K562 (cell line): ENCODE measurements around the gene RUFY2. TPM values are rescaled to one million over a fixed set of nuclear protein-coding genes. Genes with fewer than 3 reads are reported as not detected.

Experiments used
- BRD9 ChIP-seq: fragments of 450-650 bp; IDR thresholded peaks from 2 replicates; pipeline ENCODE4 v1.6.1; 2018; ENCODE audit warnings: low read depth; ENCODE audit not compliant: partially characterized antibody
- CEBPB ChIP-seq: fragments of 450-650 bp; IDR thresholded peaks from 2 replicates; pipeline ENCODE4 v1.6.1; 2016; ENCODE audit warnings: missing genetic modification characterization, missing compliant biosample characterization
- TBL1XR1 ChIP-seq, 2 experiments: IDR thresholded peaks; 2 replicates each; pipeline ENCODE4 v1.6.1; 2012; ENCODE audit warnings: improper control_type of control experiment in 2 of 2, low read length in 2 of 2, mild to moderate bottlenecking in 1 of 2
- ZNF146 ChIP-seq: IDR thresholded peaks from one replicate; pipeline ENCODE4 v1.6.1; 2018; ENCODE audit warnings: missing compliant biosample characterization; ENCODE audit not compliant: unreplicated experiment
- ZNF75A ChIP-seq: fragments of 450-650 bp; formaldehyde crosslinking; IDR thresholded peaks from 2 replicates; pipeline ENCODE4 v1.4.0; 2020; ENCODE audit warnings: mild to moderate bottlenecking
- polyA plus RNA-seq, 8 experiments: library from polyadenylated mRNA; depleted of rRNA in 4 of 8; stranded (reverse) in 5 of 8; unstranded in 3 of 8; fragments of >200 nt; fragmentation: Nextera tagmentation in 2 of 8; fragmentation: Illumina TruSeq in 1 of 8; extraction: Ambion mirVana in 2 of 8; extraction: Trizol in 1 of 8; gene quantifications; 2 replicates each; pipeline versions ENCODE4 v1.2.1 to v1.2.3, GENCODE V29; 2011 to 2014; ENCODE audit warnings: inconsistent platforms in 1 of 8, missing spikeins in 1 of 8
- total RNA-seq, 7 experiments: library from RNA; depleted of rRNA in 6 of 7; stranded (reverse); fragments of >200 nt in 6 of 7; fragmentation: Illumina TruSeq in 2 of 7; extraction: Trizol in 2 of 7; gene quantifications; 2 replicates each; pipeline versions ENCODE4 v1.2.1 to v1.2.3, GENCODE V29; 2011 to 2021; ENCODE audit warnings: low replicate concordance in 1 of 7
- TF ChIP-seq, protein P1 (sequence below), 2 experiments: fragments of 450-650 bp; formaldehyde crosslinking in 1 of 2; IDR thresholded peaks; 2 replicates each; pipeline versions ENCODE4 v1.4.0 to v1.6.1; 2014 to 2020; ENCODE audit warnings: mild to moderate bottlenecking in 2 of 2, borderline replicate concordance in 1 of 2, low read depth in 1 of 2
- TF ChIP-seq, protein P2 (sequence below): fragments of 250-450 bp; sonication (Bioruptor Pico); IDR thresholded peaks from 2 replicates; pipeline ENCODE4 v1.4.0; 2020

RUFY2 gene
- total and polyA plus RNA-seq, 9 of the 15 experiments (the other 6 are each of a cell fraction or from before 2014, with no cell fraction given) = 3.7 to 20.1 (median 12.6) TPM

DNA sequence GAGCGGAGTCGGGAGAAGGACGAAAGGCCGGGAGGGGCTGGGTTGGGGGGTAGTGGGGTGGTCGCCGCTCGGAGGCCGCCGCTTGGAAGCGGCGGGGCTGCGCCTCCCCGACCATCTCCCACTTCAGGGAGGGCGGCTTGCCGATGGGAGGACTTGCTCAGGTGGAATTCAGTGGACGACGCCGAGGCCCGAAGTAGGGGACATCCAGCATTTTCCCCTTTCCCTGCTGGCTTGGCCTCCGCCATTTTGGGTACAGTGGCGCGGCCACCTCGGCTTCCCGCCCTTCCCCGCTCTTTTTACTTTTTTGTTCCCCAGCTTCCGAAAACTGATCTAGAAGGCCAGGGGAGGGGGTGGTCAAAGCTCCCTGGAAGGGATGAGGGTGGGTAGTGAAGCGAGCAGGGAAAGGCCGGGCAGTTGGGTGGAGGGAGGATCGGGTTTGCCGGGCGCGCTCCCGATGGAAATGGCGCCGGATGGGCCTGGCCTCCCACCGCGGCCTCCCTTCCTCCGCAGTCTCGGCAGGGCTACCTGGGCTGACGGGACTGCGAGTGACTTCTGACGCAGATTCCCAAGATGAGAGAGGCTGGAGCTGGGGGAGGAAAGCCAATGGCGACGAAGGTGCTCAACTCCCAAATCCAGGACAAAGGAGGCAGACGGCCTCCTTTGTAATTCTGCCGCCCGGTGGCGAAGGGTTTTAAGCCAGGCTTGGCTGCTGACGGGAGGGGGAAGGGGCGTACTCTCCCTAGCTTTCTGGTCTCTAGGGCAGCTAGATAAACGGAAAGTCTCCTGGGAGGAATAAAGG, 74.6 kb downstream of the RUFY2 start, which contains the start of gene PBLD (continued):
- TF ChIP-seq, protein P1, sequence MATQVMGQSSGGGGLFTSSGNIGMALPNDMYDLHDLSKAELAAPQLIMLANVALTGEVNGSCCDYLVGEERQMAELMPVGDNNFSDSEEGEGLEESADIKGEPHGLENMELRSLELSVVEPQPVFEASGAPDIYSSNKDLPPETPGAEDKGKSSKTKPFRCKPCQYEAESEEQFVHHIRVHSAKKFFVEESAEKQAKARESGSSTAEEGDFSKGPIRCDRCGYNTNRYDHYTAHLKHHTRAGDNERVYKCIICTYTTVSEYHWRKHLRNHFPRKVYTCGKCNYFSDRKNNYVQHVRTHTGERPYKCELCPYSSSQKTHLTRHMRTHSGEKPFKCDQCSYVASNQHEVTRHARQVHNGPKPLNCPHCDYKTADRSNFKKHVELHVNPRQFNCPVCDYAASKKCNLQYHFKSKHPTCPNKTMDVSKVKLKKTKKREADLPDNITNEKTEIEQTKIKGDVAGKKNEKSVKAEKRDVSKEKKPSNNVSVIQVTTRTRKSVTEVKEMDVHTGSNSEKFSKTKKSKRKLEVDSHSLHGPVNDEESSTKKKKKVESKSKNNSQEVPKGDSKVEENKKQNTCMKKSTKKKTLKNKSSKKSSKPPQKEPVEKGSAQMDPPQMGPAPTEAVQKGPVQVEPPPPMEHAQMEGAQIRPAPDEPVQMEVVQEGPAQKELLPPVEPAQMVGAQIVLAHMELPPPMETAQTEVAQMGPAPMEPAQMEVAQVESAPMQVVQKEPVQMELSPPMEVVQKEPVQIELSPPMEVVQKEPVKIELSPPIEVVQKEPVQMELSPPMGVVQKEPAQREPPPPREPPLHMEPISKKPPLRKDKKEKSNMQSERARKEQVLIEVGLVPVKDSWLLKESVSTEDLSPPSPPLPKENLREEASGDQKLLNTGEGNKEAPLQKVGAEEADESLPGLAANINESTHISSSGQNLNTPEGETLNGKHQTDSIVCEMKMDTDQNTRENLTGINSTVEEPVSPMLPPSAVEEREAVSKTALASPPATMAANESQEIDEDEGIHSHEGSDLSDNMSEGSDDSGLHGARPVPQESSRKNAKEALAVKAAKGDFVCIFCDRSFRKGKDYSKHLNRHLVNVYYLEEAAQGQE (IDR thresholded peaks at IDR 0.05; ENCODE audit: borderline replicate concordance) = peak; percentile 33; the same call in 1 of the 2 replicates
- TF ChIP-seq, protein P1 (CRISPR knock-in tag; IDR thresholded peaks at IDR 0.05; ENCODE audit: low read depth) = peak; percentile 77
- TF ChIP-seq BRD9 (peak; percentile 95), ZNF75A (CRISPR knock-in tag) (peak; percentile 34; the same call in 1 of the 2 replicates), TBL1XR1 (IDR thresholded peaks at IDR 0.05; ENCODE audit: low read length in 2 of 2) (peak; percentile 64 to 71; a peak in 2 of 4 replicates), CEBPB (tag) (no peak), ZNF146 (CRISPR knock-in tag) (no peak)
- TF ChIP-seq, protein P2, sequence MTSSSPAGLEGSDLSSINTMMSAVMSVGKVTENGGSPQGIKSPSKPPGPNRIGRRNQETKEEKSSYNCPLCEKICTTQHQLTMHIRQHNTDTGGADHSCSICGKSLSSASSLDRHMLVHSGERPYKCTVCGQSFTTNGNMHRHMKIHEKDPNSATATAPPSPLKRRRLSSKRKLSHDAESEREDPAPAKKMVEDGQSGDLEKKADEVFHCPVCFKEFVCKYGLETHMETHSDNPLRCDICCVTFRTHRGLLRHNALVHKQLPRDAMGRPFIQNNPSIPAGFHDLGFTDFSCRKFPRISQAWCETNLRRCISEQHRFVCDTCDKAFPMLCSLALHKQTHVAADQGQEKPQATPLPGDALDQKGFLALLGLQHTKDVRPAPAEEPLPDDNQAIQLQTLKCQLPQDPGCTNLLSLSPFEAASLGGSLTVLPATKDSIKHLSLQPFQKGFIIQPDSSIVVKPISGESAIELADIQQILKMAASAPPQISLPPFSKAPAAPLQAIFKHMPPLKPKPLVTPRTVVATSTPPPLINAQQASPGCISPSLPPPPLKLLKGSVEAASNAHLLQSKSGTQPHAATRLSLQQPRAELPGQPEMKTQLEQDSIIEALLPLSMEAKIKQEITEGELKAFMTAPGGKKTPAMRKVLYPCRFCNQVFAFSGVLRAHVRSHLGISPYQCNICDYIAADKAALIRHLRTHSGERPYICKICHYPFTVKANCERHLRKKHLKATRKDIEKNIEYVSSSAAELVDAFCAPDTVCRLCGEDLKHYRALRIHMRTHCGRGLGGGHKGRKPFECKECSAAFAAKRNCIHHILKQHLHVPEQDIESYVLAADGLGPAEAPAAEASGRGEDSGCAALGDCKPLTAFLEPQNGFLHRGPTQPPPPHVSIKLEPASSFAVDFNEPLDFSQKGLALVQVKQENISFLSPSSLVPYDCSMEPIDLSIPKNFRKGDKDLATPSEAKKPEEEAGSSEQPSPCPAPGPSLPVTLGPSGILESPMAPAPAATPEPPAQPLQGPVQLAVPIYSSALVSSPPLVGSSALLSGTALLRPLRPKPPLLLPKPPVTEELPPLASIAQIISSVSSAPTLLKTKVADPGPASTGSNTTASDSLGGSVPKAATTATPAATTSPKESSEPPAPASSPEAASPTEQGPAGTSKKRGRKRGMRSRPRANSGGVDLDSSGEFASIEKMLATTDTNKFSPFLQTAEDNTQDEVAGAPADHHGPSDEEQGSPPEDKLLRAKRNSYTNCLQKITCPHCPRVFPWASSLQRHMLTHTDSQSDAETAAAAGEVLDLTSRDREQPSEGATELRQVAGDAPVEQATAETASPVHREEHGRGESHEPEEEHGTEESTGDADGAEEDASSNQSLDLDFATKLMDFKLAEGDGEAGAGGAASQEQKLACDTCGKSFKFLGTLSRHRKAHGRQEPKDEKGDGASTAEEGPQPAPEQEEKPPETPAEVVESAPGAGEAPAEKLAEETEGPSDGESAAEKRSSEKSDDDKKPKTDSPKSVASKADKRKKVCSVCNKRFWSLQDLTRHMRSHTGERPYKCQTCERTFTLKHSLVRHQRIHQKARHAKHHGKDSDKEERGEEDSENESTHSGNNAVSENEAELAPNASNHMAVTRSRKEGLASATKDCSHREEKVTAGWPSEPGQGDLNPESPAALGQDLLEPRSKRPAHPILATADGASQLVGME (CRISPR knock-in tag) = peak; percentile 80; the same call in 1 of the 2 replicates
